ENCODE measurements around the gene HTRA2.

- TF ChIP-seq CTCF (IDR thresholded peaks at IDR 0.05; ENCODE audit: insufficient read depth, low read length) (no peak), POLR2AphosphoS5 (IDR thresholded peaks at IDR 0.05; ENCODE audit: low read depth) (no peak), REST (IDR thresholded peaks at IDR 0.05; ENCODE audit: insufficient replicate concordance, low read depth) (no peak)
These were observed 40.9 kb upstream of the HTRA2 start for GRCh38 chr2:74488643-74489481.
